Upper lobe of left lung (tissue), 4 donors: ENCODE data around the gene PARD3B.

ENCODE experiments used
- POLR2A ChIP-seq, 4 donors: fragments of 450-650 bp; IDR thresholded peaks; one replicate each; pipeline ENCODE4 v1.5.1; 2016 to 2017; ENCODE audit warnings: antibody characterized with exemption in 4 of 4, mild to moderate bottlenecking in 2 of 4
- TF ChIP-seq, protein P1 (sequence below), 6 experiments: fragments of 450-650 bp in 4 of 6; fragments of 200-600 bp in 2 of 6; sonication (generic) in 2 of 6; IDR thresholded peaks; one replicate each; pipeline ENCODE4 v1.5.1; 2016 to 2019; ENCODE audit warnings: antibody characterized with exemption in 6 of 6

DNA sequence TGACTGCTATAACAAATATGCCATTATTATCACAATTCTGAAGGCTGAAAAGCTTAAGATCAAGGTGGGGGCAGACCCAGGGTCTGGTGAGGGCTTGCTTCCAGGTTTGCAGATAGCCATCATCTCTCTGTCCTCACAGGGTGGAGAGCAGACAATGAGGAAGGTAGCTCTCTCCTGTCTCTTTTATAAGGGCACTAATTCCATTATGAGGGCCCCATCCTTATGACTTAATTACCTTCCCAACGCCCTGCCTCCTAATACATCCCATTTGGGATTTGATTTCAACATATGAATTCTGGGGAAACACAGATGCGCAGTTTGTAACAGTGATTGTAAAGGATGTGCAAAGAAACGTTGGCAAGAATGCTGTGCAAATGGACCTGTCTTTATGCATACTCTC is 44.8 kb downstream of the PARD3B start:
- no peak for TF ChIP-seq POLR2A (IDR thresholded peaks at IDR 0.05)
- TF ChIP-seq, protein P1, sequence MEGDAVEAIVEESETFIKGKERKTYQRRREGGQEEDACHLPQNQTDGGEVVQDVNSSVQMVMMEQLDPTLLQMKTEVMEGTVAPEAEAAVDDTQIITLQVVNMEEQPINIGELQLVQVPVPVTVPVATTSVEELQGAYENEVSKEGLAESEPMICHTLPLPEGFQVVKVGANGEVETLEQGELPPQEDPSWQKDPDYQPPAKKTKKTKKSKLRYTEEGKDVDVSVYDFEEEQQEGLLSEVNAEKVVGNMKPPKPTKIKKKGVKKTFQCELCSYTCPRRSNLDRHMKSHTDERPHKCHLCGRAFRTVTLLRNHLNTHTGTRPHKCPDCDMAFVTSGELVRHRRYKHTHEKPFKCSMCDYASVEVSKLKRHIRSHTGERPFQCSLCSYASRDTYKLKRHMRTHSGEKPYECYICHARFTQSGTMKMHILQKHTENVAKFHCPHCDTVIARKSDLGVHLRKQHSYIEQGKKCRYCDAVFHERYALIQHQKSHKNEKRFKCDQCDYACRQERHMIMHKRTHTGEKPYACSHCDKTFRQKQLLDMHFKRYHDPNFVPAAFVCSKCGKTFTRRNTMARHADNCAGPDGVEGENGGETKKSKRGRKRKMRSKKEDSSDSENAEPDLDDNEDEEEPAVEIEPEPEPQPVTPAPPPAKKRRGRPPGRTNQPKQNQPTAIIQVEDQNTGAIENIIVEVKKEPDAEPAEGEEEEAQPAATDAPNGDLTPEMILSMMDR (IDR thresholded peaks at IDR 0.05), result no peak
